ENCODE results near the gene C16orf96. TPM values are rescaled to one million over a fixed set of nuclear protein-coding genes. Genes with fewer than 3 reads are reported as not detected.

The C16orf96 gene
- total and polyA plus RNA-seq, 2 of the 8 experiments (the other 6 are each of a cell fraction or from before 2014, with no cell fraction given) = 1.0 to 1.3 TPM

GRCh38 chr16:4611337-4612021 lies 55.3 kb downstream of the C16orf96 start:
- CTCF ChIA-PET (ENCODE audit: partially characterized antibody) = interaction anchor here (0.6 to 3.1 kb wide), 13 partner anchors 8 to 1350 kb away, joined by 3 to 13 read pairs (median 4); partner anchors contain the start of gene MGRN1
- Histone ChIP-seq H2BK20ac (ENCODE audit: low read length) (no peak overlapping the region), H3K4me1 (replicated peaks in 1 of 4; ENCODE audit: control insufficient read depth in 3 of 4, insufficient read depth in 4 of 4, low read length in 3 of 4) (peaks cover 0 to 37% (median 32%) of the 10 kb centered on the region in 4 experiments; a peak in 6 of 7 replicates), H2BK15ac (ENCODE audit: low read length) (no peak overlapping the region), H4K20me1 (replicated peaks in 1 of 2; ENCODE audit: control insufficient read depth in 1 of 2, insufficient read depth in 2 of 2, low read length in 2 of 2) (peaks cover 13 to 24% of the 10 kb centered on the region in 2 experiments), H3K23me2 (ENCODE audit: low read depth, low read length) (peaks cover 12% of the 10 kb centered on the region), H4K8ac (ENCODE audit: extremely low read depth, insufficient read depth, low read length) (peak overlapping the region; percentile 40; the same call in 1 of the 2 replicates), H2BK5ac (ENCODE audit: low read depth, low read length) (no peak overlapping the region; the same call in 1 of the 2 replicates), H3K4ac (replicated peaks; ENCODE audit: insufficient read length, low read depth, low read length) (no peak overlapping the region), H3K79me2 (ENCODE audit: control insufficient read depth in 1 of 2, insufficient read depth in 2 of 2, low read length in 2 of 2) (peaks cover 13 to 45% of the 10 kb centered on the region in 2 experiments; a peak in 3 of 4 replicates), H2AFZ (ENCODE audit: low read length) (no peak overlapping the region), H4K91ac (replicated peaks; ENCODE audit: insufficient read length, low read length) (peak overlapping the region; percentile 57), H3K27ac (ENCODE audit: low read depth, low read length) (no peak overlapping the region), H3K18ac (ENCODE audit: extremely low read depth, low read length) (no peak overlapping the region; the same call in 1 of the 2 replicates), H3K23ac (ENCODE audit: insufficient read length) (no peak overlapping the region), H3K79me1 (ENCODE audit: low read depth, low read length) (peaks cover 9% of the 10 kb centered on the region; the same call in 1 of the 2 replicates), H3K9me3 (ENCODE audit: insufficient read depth in 2 of 2, low read depth in 1 of 2, low read length in 1 of 2) (no peaks in the 10 kb centered on the region), H3K9ac (replicated peaks in 1 of 4; ENCODE audit: extremely low read depth in 1 of 4, low read depth in 3 of 4, low read length in 3 of 4) (0 out of 7 replicates have a peak overlapping the region, but pooled peaks of 1 of the 4 experiments have one; percentile 24), H2BK120ac (replicated peaks; ENCODE audit: low read depth, low read length) (no peak overlapping the region), H2BK12ac (ENCODE audit: low read depth, low read length) (no peak overlapping the region), H3K14ac (ENCODE audit: insufficient read length) (no peak overlapping the region), H3K36me3 (ENCODE audit: control insufficient read depth in 2 of 4, insufficient read depth in 4 of 4, low read length in 3 of 4) (peaks cover 2 to 20% (median 11%) of the 10 kb centered on the region in 4 experiments; a peak in 4 of 8 replicates), H4K5ac (ENCODE audit: insufficient read length, low read depth, low read length) (no peak overlapping the region), H3K4me3 (ENCODE audit: extremely low read depth in 1 of 4, insufficient read depth in 2 of 4, low read depth in 3 of 4, low read length in 4 of 4) (no peak overlapping the region), H2AK5ac (ENCODE audit: low read depth, low read length) (no peak overlapping the region), H3K56ac (replicated peaks; ENCODE audit: insufficient read length, low read depth, low read length) (no peak overlapping the region), H3K4me2 (ENCODE audit: insufficient read depth in 1 of 2, low read depth in 2 of 2, low read length in 2 of 2) (no peak overlapping the region; a peak in 1 of 4 replicates), H3K27me3 (replicated peaks in 1 of 4; ENCODE audit: control insufficient read depth in 3 of 4, extremely low read depth in 1 of 4, insufficient read depth in 3 of 4, low read length in 3 of 4) (no peaks in the 10 kb centered on the region)
- FAIRE-seq (no peak), DNase-seq (ENCODE audit: low read depth in 1 of 2, low spot score in 2 of 2) (no peak)
- WGBS, 2 experiments (ENCODE audit: extremely low coverage in 1 of 2, insufficient coverage in 1 of 2, insufficient read length in 1 of 2, insufficient replicate concordance in 2 of 2, low coverage in 1 of 2, low lambda C conversion rate in 2 of 2, missing lambda C conversion rate in 1 of 2) = 93% methylated on average over 22 of the region's 22 CpGs; no CpG with 5 or more reads in 1 of the 2 experiments
- TF ChIP-seq MAX (IDR thresholded peaks at IDR 0.05) (no peak), CEBPB (IDR thresholded peaks at IDR 0.05; ENCODE audit: low read depth, low read length) (peak; percentile 87), POLR2AphosphoS5 (IDR thresholded peaks at IDR 0.05; ENCODE audit: low read depth, low read length) (0 out of 2 replicates have a peak, but pooled peaks have one; percentile 25), NRF1 (IDR thresholded peaks at IDR 0.05; ENCODE audit: low read depth, low read length) (no peak), BRCA1 (IDR thresholded peaks at IDR 0.05; ENCODE audit: low read depth, low read length) (no peak), FOSL1 (IDR thresholded peaks at IDR 0.05; ENCODE audit: insufficient read depth, low read depth, low read length) (no peak), TCF12 (IDR thresholded peaks at IDR 0.05; ENCODE audit: low read depth, low read length) (no peak), TAF7 (optimal IDR thresholded peaks at IDR 0.05; ENCODE audit: borderline replicate concordance, low read depth, low read length) (no peak), CHD2 (IDR thresholded peaks at IDR 0.05; ENCODE audit: low read length) (no peak), PHF8 (conservative IDR thresholded peaks at IDR 0.05; ENCODE audit: low read depth, low read length) (no peak)
- POLR2A ChIA-PET (ENCODE audit: partially characterized antibody) = interaction anchor here (0.8 to 13.3 kb wide), 8 partner anchors 7 to 106 kb away, joined by 3 to 126 read pairs (median 6); partner anchors contain the start of gene MGRN1

Data from H1 (cell line).